ENCODE data around the gene LENEP. TPM values are rescaled to one million over a fixed set of nuclear protein-coding genes. Genes with fewer than 3 reads are reported as not detected.

LENEP gene
- total RNA-seq, 1 experiment from 2014 or later: 2.8 TPM

DNA sequence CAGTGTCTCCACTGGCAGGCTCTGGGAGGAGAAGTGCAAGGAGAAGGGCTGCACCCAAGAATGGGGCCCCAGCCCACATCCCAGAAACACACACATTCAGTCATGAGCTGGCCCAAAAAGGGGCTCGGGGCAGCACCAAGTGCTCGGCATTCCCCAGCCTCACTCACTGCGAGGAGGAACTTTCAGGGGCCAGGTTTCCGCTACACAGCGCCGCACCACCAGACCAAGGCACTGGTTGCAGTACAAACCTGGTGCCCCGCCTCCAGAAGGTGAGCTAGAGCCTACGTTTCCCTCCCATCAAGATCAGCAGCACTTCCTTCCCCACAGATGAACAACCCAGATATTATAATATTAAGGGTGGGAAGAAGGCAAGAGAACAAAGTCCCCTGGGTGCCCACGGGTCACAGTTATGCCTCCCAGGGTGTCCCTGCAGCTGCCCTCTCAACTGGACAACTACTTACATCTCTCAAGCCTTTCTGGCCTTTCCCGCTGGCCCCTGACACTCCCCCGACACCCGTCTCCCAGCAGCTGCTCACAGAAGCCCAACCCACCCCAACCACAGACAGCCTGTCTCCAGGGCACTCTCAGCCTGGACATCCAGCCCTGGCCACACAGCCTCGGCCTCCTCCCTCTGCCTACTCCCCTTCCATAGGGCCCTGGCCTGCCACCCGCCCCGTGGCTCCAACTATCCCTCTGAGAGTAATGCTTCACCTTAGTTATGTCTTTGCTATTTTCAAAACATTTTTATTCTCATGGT, 41.3 kb upstream of the LENEP start:
- Mint-ChIP-seq H3K27me3 (ENCODE audit: low read depth) (no peaks in the 10 kb centered on the region), H3K9me3 (no peaks in the 10 kb centered on the region), H3K27ac (peak overlapping the region in 2 of 3 experiments; percentile 28 to 91; a peak in 1 of 7 replicates), H3K4me1 (peaks cover 38 to 42% of the 10 kb centered on the region in 2 experiments), H3K36me3 (ENCODE audit: insufficient read depth in 1 of 3, low read depth in 3 of 3) (peaks cover 2 to 11% (median 10%) of the 10 kb centered on the region in 3 experiments; a peak in 6 of 7 replicates), H3K4me3 (no peak overlapping the region)
- H4K8ac ChIP-seq (replicated peaks; ENCODE audit: insufficient read length, low read depth, low read length): no peak overlapping the region
- H2AFZ ChIP-seq (ENCODE audit: low read length): no peak overlapping the region
- no peaks in the 10 kb centered on the region for H3K79me2 ChIP-seq (ENCODE audit: insufficient read depth, low read length)
- no peak overlapping the region; the same call in 1 of the 2 replicates for H3K14ac ChIP-seq (ENCODE audit: insufficient read depth, low read length)
- H3K4ac ChIP-seq (ENCODE audit: low read depth, low read length): no peak overlapping the region
- H3K56ac ChIP-seq (ENCODE audit: insufficient read length, low read depth, low read length): no peak overlapping the region
- H2BK120ac ChIP-seq (ENCODE audit: low read depth, low read length, poor library complexity, severe bottlenecking): no peak overlapping the region
- H3K23ac ChIP-seq (ENCODE audit: insufficient read length, low read depth, low read length): no peak overlapping the region
- H3K4me1 ChIP-seq (ENCODE audit: insufficient read depth, low read length): peaks cover 4% of the 10 kb centered on the region; the same call in 1 of the 2 replicates
- H3K9ac ChIP-seq (ENCODE audit: extremely low read depth, insufficient read length, low read length): no peak overlapping the region
- no peak overlapping the region for H2BK12ac ChIP-seq (ENCODE audit: insufficient read length, low read depth, low read length)
- no peak overlapping the region for H4K5ac ChIP-seq (ENCODE audit: insufficient read length, low read depth, low read length)
- no peak overlapping the region for H3K4me2 ChIP-seq (ENCODE audit: insufficient read depth, insufficient read length, low read length)
- H3K9me3 ChIP-seq (ENCODE audit: control insufficient read depth, low read depth, low read length): no peaks in the 10 kb centered on the region
- no peak for DNase-seq
- peaks cover 16% of the 10 kb centered on the region for H3K23me2 ChIP-seq (ENCODE audit: insufficient read length, low read depth, low read length, poor library complexity, severe bottlenecking)
- WGBS (ENCODE audit: extremely low coverage, insufficient read length, low lambda C conversion rate): no CpG with 5 or more reads among the region's 15 CpGs
- H3K27ac ChIP-seq (ENCODE audit: insufficient read length, low read depth, low read length): no peak overlapping the region
- H2BK15ac ChIP-seq (ENCODE audit: low read depth, low read length): no peak overlapping the region
- H3K79me1 ChIP-seq (ENCODE audit: insufficient read depth, low read depth, low read length, poor library complexity, severe bottlenecking): no peaks in the 10 kb centered on the region
- no peak overlapping the region for H2BK20ac ChIP-seq (ENCODE audit: low read depth, low read length, poor library complexity, severe bottlenecking)
- H3T11ph ChIP-seq (ENCODE audit: low read length): no peak overlapping the region
- no peak overlapping the region for H2AK5ac ChIP-seq (ENCODE audit: insufficient read length, low read length)
- no peaks in the 10 kb centered on the region for H3K27me3 ChIP-seq (ENCODE audit: insufficient read depth, low read length)
- H3K18ac ChIP-seq (ENCODE audit: insufficient read length, low read depth, low read length): no peak overlapping the region
- H4K91ac ChIP-seq (ENCODE audit: insufficient read length, low read depth, low read length): no peak overlapping the region
- no peak overlapping the region for H2BK5ac ChIP-seq (ENCODE audit: insufficient read length, low read length)
- TF ChIP-seq, protein P1, sequence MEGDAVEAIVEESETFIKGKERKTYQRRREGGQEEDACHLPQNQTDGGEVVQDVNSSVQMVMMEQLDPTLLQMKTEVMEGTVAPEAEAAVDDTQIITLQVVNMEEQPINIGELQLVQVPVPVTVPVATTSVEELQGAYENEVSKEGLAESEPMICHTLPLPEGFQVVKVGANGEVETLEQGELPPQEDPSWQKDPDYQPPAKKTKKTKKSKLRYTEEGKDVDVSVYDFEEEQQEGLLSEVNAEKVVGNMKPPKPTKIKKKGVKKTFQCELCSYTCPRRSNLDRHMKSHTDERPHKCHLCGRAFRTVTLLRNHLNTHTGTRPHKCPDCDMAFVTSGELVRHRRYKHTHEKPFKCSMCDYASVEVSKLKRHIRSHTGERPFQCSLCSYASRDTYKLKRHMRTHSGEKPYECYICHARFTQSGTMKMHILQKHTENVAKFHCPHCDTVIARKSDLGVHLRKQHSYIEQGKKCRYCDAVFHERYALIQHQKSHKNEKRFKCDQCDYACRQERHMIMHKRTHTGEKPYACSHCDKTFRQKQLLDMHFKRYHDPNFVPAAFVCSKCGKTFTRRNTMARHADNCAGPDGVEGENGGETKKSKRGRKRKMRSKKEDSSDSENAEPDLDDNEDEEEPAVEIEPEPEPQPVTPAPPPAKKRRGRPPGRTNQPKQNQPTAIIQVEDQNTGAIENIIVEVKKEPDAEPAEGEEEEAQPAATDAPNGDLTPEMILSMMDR (conservative IDR thresholded peaks at IDR 0.05): no peak
- no peaks in the 10 kb centered on the region for H4K20me1 ChIP-seq (ENCODE audit: control insufficient read depth, insufficient read depth, insufficient read length)
